Spleen (tissue), 7 donors: ENCODE data around the gene GNG7.

Source experiments
- POLR2AphosphoS5 ChIP-seq, 3 donors: sonication (generic); formaldehyde crosslinking; IDR thresholded peaks; one replicate each; pipeline ENCODE4 v1.5.1; 2017; ENCODE audit warnings: antibody characterized with exemption in 3 of 3
- TF ChIP-seq, protein P1 (sequence below), 11 experiments: fragments of 200-600 bp in 7 of 11; fragments of 450-650 bp in 4 of 11; sonication (generic) in 4 of 11; IDR thresholded peaks in 8 of 11; conservative IDR thresholded peaks in 3 of 11; 1 replicate in 7 of 11; 2 replicates in 4 of 11; pipeline versions ENCODE4 v1.4.0 to v1.8.0; 2016 to 2021; ENCODE audit warnings: antibody characterized with exemption in 11 of 11, inconsistent platforms in 4 of 11, mild to moderate bottlenecking in 1 of 11
- donor health status: DM: no; HTN: no; CAD: no; lungs with moderate emphysema.
- donor health status: DM: no; HTN: no; CAD: no.
- donor health status: DM: no; HTN: no; CAD: no.

DNA sequence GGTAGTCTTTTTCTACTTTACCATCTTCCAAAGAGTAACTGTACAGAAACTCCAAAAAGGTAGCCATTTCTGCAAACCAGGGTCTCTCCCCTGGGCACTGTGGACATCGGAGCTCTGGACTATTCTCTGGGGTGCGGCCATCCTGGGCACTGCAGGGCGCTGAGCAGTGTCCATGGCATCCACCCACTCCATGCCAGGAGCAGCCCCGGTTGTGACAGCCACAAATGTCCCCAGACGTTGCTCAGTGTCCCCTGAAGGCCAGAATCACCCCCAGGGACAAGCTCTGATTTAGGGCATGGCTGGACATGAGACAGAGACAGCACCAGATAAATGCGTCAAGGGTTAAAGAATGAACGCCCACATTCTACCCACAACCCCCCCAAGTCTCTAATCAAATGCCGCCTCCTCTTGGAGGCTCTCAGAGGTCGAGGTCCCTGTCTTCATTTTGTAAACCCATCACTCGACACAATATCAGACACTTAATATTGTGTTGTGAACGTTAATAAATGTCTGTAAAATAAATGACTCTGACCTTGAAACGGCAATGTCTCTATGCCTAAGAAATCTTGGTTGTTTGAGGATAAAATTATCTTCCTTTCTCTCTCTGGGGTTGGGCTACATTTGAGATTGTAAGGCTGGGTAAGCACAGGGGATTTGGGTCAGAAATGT, 8.9 kb downstream of the GNG7 start:
- TF ChIP-seq, protein P1, sequence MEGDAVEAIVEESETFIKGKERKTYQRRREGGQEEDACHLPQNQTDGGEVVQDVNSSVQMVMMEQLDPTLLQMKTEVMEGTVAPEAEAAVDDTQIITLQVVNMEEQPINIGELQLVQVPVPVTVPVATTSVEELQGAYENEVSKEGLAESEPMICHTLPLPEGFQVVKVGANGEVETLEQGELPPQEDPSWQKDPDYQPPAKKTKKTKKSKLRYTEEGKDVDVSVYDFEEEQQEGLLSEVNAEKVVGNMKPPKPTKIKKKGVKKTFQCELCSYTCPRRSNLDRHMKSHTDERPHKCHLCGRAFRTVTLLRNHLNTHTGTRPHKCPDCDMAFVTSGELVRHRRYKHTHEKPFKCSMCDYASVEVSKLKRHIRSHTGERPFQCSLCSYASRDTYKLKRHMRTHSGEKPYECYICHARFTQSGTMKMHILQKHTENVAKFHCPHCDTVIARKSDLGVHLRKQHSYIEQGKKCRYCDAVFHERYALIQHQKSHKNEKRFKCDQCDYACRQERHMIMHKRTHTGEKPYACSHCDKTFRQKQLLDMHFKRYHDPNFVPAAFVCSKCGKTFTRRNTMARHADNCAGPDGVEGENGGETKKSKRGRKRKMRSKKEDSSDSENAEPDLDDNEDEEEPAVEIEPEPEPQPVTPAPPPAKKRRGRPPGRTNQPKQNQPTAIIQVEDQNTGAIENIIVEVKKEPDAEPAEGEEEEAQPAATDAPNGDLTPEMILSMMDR (IDR thresholded peaks at IDR 0.05 in 8 of 11, conservative IDR thresholded peaks at IDR 0.05 in 3 of 11): no peak
- no peak for TF ChIP-seq POLR2AphosphoS5 (IDR thresholded peaks at IDR 0.05)
